ENCODE measurements around the gene GPC6.

GPC6 gene

GRCh38 chr13:93776936-93777335, 550.3 kb downstream of the GPC6 start:
- no peaks in the 10 kb centered on the region for H3K27me3 ChIP-seq (ENCODE audit: insufficient read depth, low read length, poor library complexity)
- no peak overlapping the region for H3K27ac ChIP-seq (ENCODE audit: low read depth, low read length)
- no peak overlapping the region for H2AK5ac ChIP-seq (ENCODE audit: low read length)
- H2BK15ac ChIP-seq (replicated peaks; ENCODE audit: low read depth), result no peak overlapping the region
- peak; percentile 65 for DNase-seq
- no peak overlapping the region for H3K4me2 ChIP-seq (ENCODE audit: low read length)
- H3K4me3 ChIP-seq (ENCODE audit: low read length), result no peak overlapping the region
- no CpG with 5 or more reads among the region's 5 CpGs for WGBS (ENCODE audit: extremely low coverage, insufficient coverage, low lambda C conversion rate)
- no peaks in the 10 kb centered on the region for H3K79me2 ChIP-seq (ENCODE audit: control insufficient read depth, insufficient read depth, low read length)
- no peak overlapping the region for H4K5ac ChIP-seq (ENCODE audit: low read length)
- no peak overlapping the region for H2BK120ac ChIP-seq (ENCODE audit: low read depth, low read length)
- no peak overlapping the region for H2BK5ac ChIP-seq (ENCODE audit: low read length)
- no peak overlapping the region for H4K8ac ChIP-seq (ENCODE audit: low read depth, low read length)
- H3K36me3 ChIP-seq (ENCODE audit: control insufficient read depth, insufficient read depth, low read length), result no peaks in the 10 kb centered on the region
- H3K4me1 ChIP-seq (ENCODE audit: control insufficient read depth, low read depth, low read length), result no peaks in the 10 kb centered on the region
- H3K4ac ChIP-seq (ENCODE audit: low read depth, low read length), result no peak overlapping the region
- no peak overlapping the region for H3K18ac ChIP-seq (ENCODE audit: low read length)
- H3K9ac ChIP-seq (ENCODE audit: low read length), result no peak overlapping the region
- no peak overlapping the region for H3K23ac ChIP-seq (ENCODE audit: low read length)
- no peak overlapping the region for H3K56ac ChIP-seq (ENCODE audit: low read length)
- H3K79me1 ChIP-seq (ENCODE audit: low read length), result no peaks in the 10 kb centered on the region

GRCh38 chr13:93777504-93777903, 550.9 kb downstream of the GPC6 start:
- Histone ChIP-seq H3K36me3 (ENCODE audit: control insufficient read depth, insufficient read depth, low read length) (no peaks in the 10 kb centered on the region), H3K27ac (ENCODE audit: low read depth, low read length) (no peak overlapping the region), H3K4me3 (ENCODE audit: low read length) (no peak overlapping the region)

GRCh38 chr13:93778548-93778947, 551.9 kb downstream of the GPC6 start:
- Histone ChIP-seq H3K27ac (ENCODE audit: low read depth, low read length) (no peak overlapping the region), H4K8ac (ENCODE audit: low read depth, low read length) (no peak overlapping the region), H3K23ac (ENCODE audit: low read length) (no peak overlapping the region), H3K79me1 (ENCODE audit: low read length) (no peaks in the 10 kb centered on the region), H3K56ac (ENCODE audit: low read length) (no peak overlapping the region), H4K5ac (ENCODE audit: low read length) (no peak overlapping the region), H2AK5ac (ENCODE audit: low read length) (no peak overlapping the region), H2BK15ac (replicated peaks; ENCODE audit: low read depth) (no peak overlapping the region), H3K27me3 (ENCODE audit: insufficient read depth, low read length, poor library complexity) (no peaks in the 10 kb centered on the region), H3K4me2 (ENCODE audit: low read length) (no peak overlapping the region), H3K79me2 (ENCODE audit: control insufficient read depth, insufficient read depth, low read length) (no peaks in the 10 kb centered on the region), H3K4me1 (ENCODE audit: control insufficient read depth, low read depth, low read length) (no peaks in the 10 kb centered on the region), H2BK120ac (ENCODE audit: low read depth, low read length) (no peak overlapping the region), H3K9ac (ENCODE audit: low read length) (no peak overlapping the region), H3K18ac (ENCODE audit: low read length) (no peak overlapping the region), H3K4me3 (ENCODE audit: low read length) (no peak overlapping the region), H2BK5ac (ENCODE audit: low read length) (no peak overlapping the region), H3K36me3 (ENCODE audit: control insufficient read depth, insufficient read depth, low read length) (no peaks in the 10 kb centered on the region), H3K4ac (ENCODE audit: low read depth, low read length) (no peak overlapping the region)
- DNase-seq, result peak; percentile 60
- WGBS (ENCODE audit: extremely low coverage, insufficient coverage, low lambda C conversion rate), result no CpG with 5 or more reads among the region's 1 CpG

More at GRCh38 chr13:93777504-93777903, 550.9 kb downstream of the GPC6 start:
- no peak overlapping the region for H2BK120ac ChIP-seq (ENCODE audit: low read depth, low read length)
- no peak overlapping the region for H4K5ac ChIP-seq (ENCODE audit: low read length)
- H2BK5ac ChIP-seq (ENCODE audit: low read length), result no peak overlapping the region
- H3K18ac ChIP-seq (ENCODE audit: low read length), result no peak overlapping the region
- no peak overlapping the region for H3K9ac ChIP-seq (ENCODE audit: low read length)
- H3K79me1 ChIP-seq (ENCODE audit: low read length), result no peaks in the 10 kb centered on the region
- H3K27me3 ChIP-seq (ENCODE audit: insufficient read depth, low read length, poor library complexity), result no peaks in the 10 kb centered on the region
- DNase-seq, result no peak
- no peak overlapping the region for H2BK15ac ChIP-seq (replicated peaks; ENCODE audit: low read depth)
- no peak overlapping the region for H3K23ac ChIP-seq (ENCODE audit: low read length)
- H2AK5ac ChIP-seq (ENCODE audit: low read length), result no peak overlapping the region
- no peak overlapping the region for H3K4me2 ChIP-seq (ENCODE audit: low read length)
- H3K4me1 ChIP-seq (ENCODE audit: control insufficient read depth, low read depth, low read length), result no peaks in the 10 kb centered on the region
- no peak overlapping the region for H3K4ac ChIP-seq (ENCODE audit: low read depth, low read length)
- WGBS (ENCODE audit: extremely low coverage, insufficient coverage, low lambda C conversion rate), result no CpG with 5 or more reads among the region's 2 CpGs
- H3K56ac ChIP-seq (ENCODE audit: low read length), result no peak overlapping the region
- H4K8ac ChIP-seq (ENCODE audit: low read depth, low read length), result no peak overlapping the region
- no peaks in the 10 kb centered on the region for H3K79me2 ChIP-seq (ENCODE audit: control insufficient read depth, insufficient read depth, low read length)

GRCh38 chr13:93784191-93784590, 557.6 kb downstream of the GPC6 start:
- WGBS (ENCODE audit: extremely low coverage, insufficient coverage, low lambda C conversion rate), result no CpG with 5 or more reads among the region's 1 CpG
- no peak overlapping the region for H3K23ac ChIP-seq (ENCODE audit: low read length)

GRCh38 chr13:93786846-93787489, 560.4 kb downstream of the GPC6 start:
- no peak overlapping the region for H3K23ac ChIP-seq (ENCODE audit: low read length)
- H2AK5ac ChIP-seq (ENCODE audit: low read length), result no peak overlapping the region
- no peaks in the 10 kb centered on the region for H3K79me2 ChIP-seq (ENCODE audit: control insufficient read depth, insufficient read depth, low read length)
- H4K5ac ChIP-seq (ENCODE audit: low read length), result no peak overlapping the region
- no peaks in the 10 kb centered on the region for H3K4me1 ChIP-seq (ENCODE audit: control insufficient read depth, low read depth, low read length)
- no peaks in the 10 kb centered on the region for H3K36me3 ChIP-seq (ENCODE audit: control insufficient read depth, insufficient read depth, low read length)
- no peaks in the 10 kb centered on the region for H3K27me3 ChIP-seq (ENCODE audit: insufficient read depth, low read length, poor library complexity)
- H3K9ac ChIP-seq (ENCODE audit: low read length), result no peak overlapping the region
- no peak overlapping the region for H3K4me3 ChIP-seq (ENCODE audit: low read length)
- H2BK15ac ChIP-seq (replicated peaks; ENCODE audit: low read depth), result no peak overlapping the region
- H2BK5ac ChIP-seq (ENCODE audit: low read length), result no peak overlapping the region
- H3K4ac ChIP-seq (ENCODE audit: low read depth, low read length), result no peak overlapping the region
- DNase-seq, result no peak
- H3K4me2 ChIP-seq (ENCODE audit: low read length), result no peak overlapping the region
- no peak overlapping the region for H3K18ac ChIP-seq (ENCODE audit: low read length)
- no peaks in the 10 kb centered on the region for H3K79me1 ChIP-seq (ENCODE audit: low read length)
- WGBS (ENCODE audit: extremely low coverage, insufficient coverage, low lambda C conversion rate), result no CpG with 5 or more reads among the region's 4 CpGs
- no peak overlapping the region for H4K8ac ChIP-seq (ENCODE audit: low read depth, low read length)
- H2BK120ac ChIP-seq (ENCODE audit: low read depth, low read length), result no peak overlapping the region
- H3K27ac ChIP-seq (ENCODE audit: low read depth, low read length), result no peak overlapping the region
- no peak overlapping the region for H3K56ac ChIP-seq (ENCODE audit: low read length)

More at GRCh38 chr13:93784191-93784590, 557.6 kb downstream of the GPC6 start:
- H2BK15ac ChIP-seq (replicated peaks; ENCODE audit: low read depth), result no peak overlapping the region
- no peak overlapping the region for H2BK120ac ChIP-seq (ENCODE audit: low read depth, low read length)
- H3K27ac ChIP-seq (ENCODE audit: low read depth, low read length), result no peak overlapping the region
- H3K36me3 ChIP-seq (ENCODE audit: control insufficient read depth, insufficient read depth, low read length), result no peaks in the 10 kb centered on the region
- no peak overlapping the region for H2BK5ac ChIP-seq (ENCODE audit: low read length)
- no peak overlapping the region for H3K4ac ChIP-seq (ENCODE audit: low read depth, low read length)
- H3K4me3 ChIP-seq (ENCODE audit: low read length), result no peak overlapping the region
- no peaks in the 10 kb centered on the region for H3K79me1 ChIP-seq (ENCODE audit: low read length)
- H3K18ac ChIP-seq (ENCODE audit: low read length), result no peak overlapping the region
- no peak overlapping the region for H3K4me2 ChIP-seq (ENCODE audit: low read length)
- no peak overlapping the region for H3K9ac ChIP-seq (ENCODE audit: low read length)
- H3K27me3 ChIP-seq (ENCODE audit: insufficient read depth, low read length, poor library complexity), result no peaks in the 10 kb centered on the region
- H2AK5ac ChIP-seq (ENCODE audit: low read length), result no peak overlapping the region
- H3K56ac ChIP-seq (ENCODE audit: low read length), result no peak overlapping the region
- H3K4me1 ChIP-seq (ENCODE audit: control insufficient read depth, low read depth, low read length), result no peaks in the 10 kb centered on the region
- no peak for DNase-seq
- no peak overlapping the region for H4K5ac ChIP-seq (ENCODE audit: low read length)
- H4K8ac ChIP-seq (ENCODE audit: low read depth, low read length), result no peak overlapping the region
- H3K79me2 ChIP-seq (ENCODE audit: control insufficient read depth, insufficient read depth, low read length), result no peaks in the 10 kb centered on the region

GRCh38 chr13:93788456-93788855, 561.8 kb downstream of the GPC6 start:
- WGBS (ENCODE audit: extremely low coverage, insufficient coverage, low lambda C conversion rate), result no CpG with 5 or more reads among the region's 2 CpGs
- no peak overlapping the region for H4K5ac ChIP-seq (ENCODE audit: low read length)
- H3K4me3 ChIP-seq (ENCODE audit: low read length), result no peak overlapping the region
- H3K79me1 ChIP-seq (ENCODE audit: low read length), result no peaks in the 10 kb centered on the region
- H3K4me1 ChIP-seq (ENCODE audit: control insufficient read depth, low read depth, low read length), result no peaks in the 10 kb centered on the region
- H3K27ac ChIP-seq (ENCODE audit: low read depth, low read length), result no peak overlapping the region
- no peak overlapping the region for H4K8ac ChIP-seq (ENCODE audit: low read depth, low read length)
- no peak overlapping the region for H3K4ac ChIP-seq (ENCODE audit: low read depth, low read length)
- H2BK5ac ChIP-seq (ENCODE audit: low read length), result no peak overlapping the region
- no peaks in the 10 kb centered on the region for H3K79me2 ChIP-seq (ENCODE audit: control insufficient read depth, insufficient read depth, low read length)
- no peaks in the 10 kb centered on the region for H3K27me3 ChIP-seq (ENCODE audit: insufficient read depth, low read length, poor library complexity)
- H2BK15ac ChIP-seq (replicated peaks; ENCODE audit: low read depth), result no peak overlapping the region
- H3K9ac ChIP-seq (ENCODE audit: low read length), result no peak overlapping the region
- no peak overlapping the region for H3K4me2 ChIP-seq (ENCODE audit: low read length)
- no peak overlapping the region for H3K56ac ChIP-seq (ENCODE audit: low read length)
- no peak for DNase-seq
- no peaks in the 10 kb centered on the region for H3K36me3 ChIP-seq (ENCODE audit: control insufficient read depth, insufficient read depth, low read length)
- no peak overlapping the region for H2BK120ac ChIP-seq (ENCODE audit: low read depth, low read length)
- no peak overlapping the region for H2AK5ac ChIP-seq (ENCODE audit: low read length)
- H3K23ac ChIP-seq (ENCODE audit: low read length), result no peak overlapping the region
- no peak overlapping the region for H3K18ac ChIP-seq (ENCODE audit: low read length)

Measured in mesendoderm (in vitro differentiated cells).